ENCODE results near the gene PLAAT2.

GRCh38 chr11:63603180-63603518, 40.0 kb upstream of the PLAAT2 start:
- TF ChIP-seq FOXK2 (IDR thresholded peaks at IDR 0.05) (no peak), CTCF (IDR thresholded peaks at IDR 0.05 in 2 of 3, conservative IDR thresholded peaks at IDR 0.05 in 1 of 3; ENCODE audit: control insufficient read depth in 2 of 3, extremely low read depth in 1 of 3, insufficient read depth in 1 of 3, low read depth in 3 of 3, low read length in 3 of 3) (no peak), NR2C2 (IDR thresholded peaks at IDR 0.05; ENCODE audit: borderline replicate concordance, control insufficient read depth, insufficient read length, low read depth) (no peak)

Data from GM12878 (cell line).